Prostate gland (tissue), 2 donors: ENCODE measurements around the gene NIF3L1.

Source experiments
- CTCF ChIP-seq, 4 experiments: fragments of 200-600 bp in 2 of 4; fragments of 450-650 bp in 2 of 4; sonication (generic) in 2 of 4; IDR thresholded peaks; 1 replicate in 3 of 4; 2 replicates in 1 of 4; pipeline ENCODE4 v1.5.1; 2016 to 2019; ENCODE audit warnings: antibody characterized with exemption in 4 of 4, mild to moderate bottlenecking in 2 of 4, moderate library complexity in 2 of 4
- POLR2AphosphoS5 ChIP-seq: sonication (generic); formaldehyde crosslinking; IDR thresholded peaks from one replicate; pipeline ENCODE4 v1.6.1; 2017; ENCODE audit warnings: antibody characterized with exemption

GRCh38 chr2:200888704-200889625, at the start of gene NIF3L1, which contains the start of gene PPIL3:
- TF ChIP-seq CTCF (IDR thresholded peaks at IDR 0.05) (peak in 1 of 4 experiments; percentile 2), POLR2AphosphoS5 (peak; percentile 96)
